OCI-LY3 (cell line): Measurements from ENCODE around the gene RPS6KA4.

Experiments used
- H2AFZ ChIP-seq: fragments of 200-600, 300-600 bp; shearing (Covaris generic); 2 replicates; pipeline ENCODE4 v1.6.0; 2014; ENCODE audit warnings: antibody characterized with exemption, low read depth, low read length
- H3K27ac ChIP-seq: fragments of 200-600, 300-600 bp; sonication (generic); 2 replicates; pipeline ENCODE4 v1.5.1; 2014; ENCODE audit warnings: mild to moderate bottlenecking, low read length, moderate library complexity, mixed read lengths
- H3K27me3 ChIP-seq: fragments of 200-600, 300-600 bp; sonication (generic); 2 replicates; pipeline ENCODE4 v1.6.1; 2014; ENCODE audit warnings: low read depth, low read length, mixed read lengths
- H3K36me3 ChIP-seq: fragments of 200-600, 300-600 bp; sonication (generic); replicated peaks from 2 replicates; pipeline ENCODE3; 2014; ENCODE audit warnings: low read depth, low read length, mixed read lengths
- H3K4me1 ChIP-seq: fragments of 300-600, 200-600 bp; sonication (generic); 2 replicates; pipeline ENCODE4 v1.6.1; 2014; ENCODE audit warnings: low read length, mixed read lengths
- H3K4me2 ChIP-seq: fragments of 200-600, 300-600 bp; sonication (generic); 2 replicates; pipeline ENCODE4 v1.6.1; 2014; ENCODE audit warnings: low read length, mixed read lengths
- H3K4me3 ChIP-seq: fragments of 300-600, 200-600 bp; sonication (generic); 2 replicates; pipeline ENCODE4 v1.5.1; 2014; ENCODE audit warnings: antibody characterized with exemption, mild to moderate bottlenecking, low read length, moderate library complexity
- H3K79me2 ChIP-seq: fragments of 300-600, 200-600 bp; shearing (Covaris generic); 2 replicates; pipeline ENCODE4 v1.6.1; 2014; ENCODE audit warnings: mild to moderate bottlenecking, low read length, mixed read lengths
- H3K9ac ChIP-seq: fragments of 300-600, 200-600 bp; shearing (Covaris generic); 2 replicates; pipeline ENCODE4 v1.6.0; 2014; ENCODE audit warnings: mild to moderate bottlenecking, low read length, moderate library complexity
- H3K9me3 ChIP-seq: fragments of 200-600, 300-600 bp; shearing (Covaris generic); 2 replicates; pipeline ENCODE4 v1.6.1; 2014; ENCODE audit warnings: low read length, mixed read lengths; ENCODE audit not compliant: insufficient read depth
- H4K20me1 ChIP-seq: fragments of 200-600, 300-600 bp; sonication (generic); 2 replicates; pipeline ENCODE4 v1.6.1; 2016; ENCODE audit warnings: low read length, mixed read lengths; ENCODE audit not compliant: insufficient read depth
- CTCF ChIP-seq: fragments of 200-600, 300-600 bp; sonication (generic); IDR thresholded peaks from 2 replicates; pipeline ENCODE4 v1.5.1; 2014; ENCODE audit warnings: antibody characterized with exemption, low read length, low read depth
- EZH2phosphoT487 ChIP-seq: fragments of 200-600 bp; shearing (Covaris generic); IDR thresholded peaks from 2 replicates; pipeline ENCODE4 v1.6.1; 2018; ENCODE audit warnings: antibody characterized with exemption, mixed run types, low read depth

The RPS6KA4 gene

GRCh38 chr11:64357904-64358535 is 942 bp upstream of the RPS6KA4 start:
- no peak for TF ChIP-seq CTCF
- no peak for TF ChIP-seq EZH2phosphoT487
- Histone ChIP-seq H2AFZ (no peak overlapping the region), H3K27ac (no peak overlapping the region), H3K79me2 (peaks cover 7% of the 10 kb centered on the region), H3K9me3 (no peaks in the 10 kb centered on the region), H3K4me2 (peak overlapping the region; percentile 98), H3K27me3 (no peaks in the 10 kb centered on the region), H3K36me3 (peaks cover 28% of the 10 kb centered on the region), H3K4me3 (peak overlapping the region; percentile 91), H4K20me1 (no peaks in the 10 kb centered on the region), H3K4me1 (peaks cover 52% of the 10 kb centered on the region), H3K9ac (peak overlapping the region; percentile 86; the same call in 1 of the 2 replicates)

- Histone ChIP-seq H3K4me1 (peaks cover 52% of the 10 kb centered on the region), H4K20me1 (no peaks in the 10 kb centered on the region), H3K79me2 (peaks cover 7% of the 10 kb centered on the region), H3K27ac (no peak overlapping the region), H3K27me3 (no peaks in the 10 kb centered on the region), H3K9ac (peak overlapping the region; percentile 86), H3K4me2 (peak overlapping the region; percentile 98), H3K4me3 (peak overlapping the region; percentile 91), H3K9me3 (no peaks in the 10 kb centered on the region), H3K36me3 (peaks cover 30% of the 10 kb centered on the region), H2AFZ (peak overlapping the region; percentile 60; the same call in 1 of the 2 replicates)
- TF ChIP-seq EZH2phosphoT487 = no peak
- no peak for TF ChIP-seq CTCF
These were observed 441 bp upstream of the RPS6KA4 start for GRCh38 chr11:64358536-64358906.

- TF ChIP-seq CTCF (no peak), EZH2phosphoT487 (no peak)
- no peak overlapping the region for H3K27ac ChIP-seq
- peaks cover 54% of the 10 kb centered on the region for H3K4me1 ChIP-seq
These were observed 917 bp downstream of the RPS6KA4 start for GRCh38 chr11:64359712-64360445.

GRCh38 chr11:64360448-64360921 is 1.5 kb downstream of the RPS6KA4 start:
- Histone ChIP-seq H4K20me1 (no peaks in the 10 kb centered on the region), H3K4me1 (peaks cover 48% of the 10 kb centered on the region), H3K4me2 (peak overlapping the region; percentile 98; the same call in 1 of the 2 replicates), H3K79me2 (peaks cover 7% of the 10 kb centered on the region), H3K9me3 (no peaks in the 10 kb centered on the region), H2AFZ (no peak overlapping the region), H3K27me3 (no peaks in the 10 kb centered on the region), H3K36me3 (peaks cover 29% of the 10 kb centered on the region), H3K27ac (no peak overlapping the region), H3K9ac (no peak overlapping the region; the same call in 1 of the 2 replicates), H3K4me3 (no peak overlapping the region)
- no peak for TF ChIP-seq CTCF
- no peak for TF ChIP-seq EZH2phosphoT487

More at GRCh38 chr11:64359712-64360445, 917 bp downstream of the RPS6KA4 start:
- no peaks in the 10 kb centered on the region for H4K20me1 ChIP-seq
- peak overlapping the region; percentile 98 for H3K4me2 ChIP-seq
- peaks cover 7% of the 10 kb centered on the region for H3K79me2 ChIP-seq
- H3K36me3 ChIP-seq = peaks cover 28% of the 10 kb centered on the region
- H3K4me3 ChIP-seq = peak overlapping the region; percentile 91
- peak overlapping the region; percentile 91; the same call in 1 of the 2 replicates for H2AFZ ChIP-seq
- no peaks in the 10 kb centered on the region for H3K27me3 ChIP-seq
- no peaks in the 10 kb centered on the region for H3K9me3 ChIP-seq
- H3K9ac ChIP-seq = peak overlapping the region; percentile 86
